LNCaP clone FGC (cell line): ENCODE results near the gene CHST1.

Experiments used
- DNase-seq: peaks from one replicate; pipeline ENCODE4 v3.0.0-alpha.2; 2011; ENCODE audit warnings: low read depth
- H3K4me3 ChIP-seq: 2 replicates; pipeline ENCODE4 v1.5.1; 2011; ENCODE audit warnings: mild to moderate bottlenecking, low read depth, low read length, control low read depth
- CTCF ChIP-seq: IDR thresholded peaks from 2 replicates; pipeline ENCODE4 v1.5.1; 2012; ENCODE audit warnings: mild to moderate bottlenecking; ENCODE audit not compliant: control insufficient read depth, insufficient read depth; ENCODE audit errors: extremely low read depth

The CHST1 gene

GRCh38 chr11:45615182-45615792 lies 50.1 kb downstream of the CHST1 start:
- TF ChIP-seq CTCF, result no peak
- no peak for DNase-seq
- H3K4me3 ChIP-seq, result no peak overlapping the region

GRCh38 chr11:45614196-45614828 lies 51.1 kb downstream of the CHST1 start:
- DNase-seq, result no peak
- H3K4me3 ChIP-seq, result no peak overlapping the region
- TF ChIP-seq CTCF, result no peak

- no peak for TF ChIP-seq CTCF
- H3K4me3 ChIP-seq, result no peak overlapping the region
- no peak for DNase-seq
Observed at GRCh38 chr11:45610627-45611026, 54.8 kb downstream of the CHST1 start.

GRCh38 chr11:45609902-45610301 lies 55.5 kb downstream of the CHST1 start:
- TF ChIP-seq CTCF, result no peak
- H3K4me3 ChIP-seq, result no peak overlapping the region
- no peak for DNase-seq

GRCh38 chr11:45609337-45609736 lies 56.1 kb downstream of the CHST1 start:
- no peak for TF ChIP-seq CTCF
- DNase-seq, result no peak
- H3K4me3 ChIP-seq, result no peak overlapping the region

- no peak for TF ChIP-seq CTCF
- no peak for DNase-seq
Observed at GRCh38 chr11:45607995-45608394, 57.4 kb downstream of the CHST1 start.

More at GRCh38 chr11:45607995-45608394, 57.4 kb downstream of the CHST1 start:
- no peak overlapping the region for H3K4me3 ChIP-seq
